ENCODE measurements around the gene EXPH5.
"Not testable (repeated sequence)": the region's sequence is repeated elsewhere in the genome, so short reads cannot be mapped to it uniquely, and the experiment has no call there.

EXPH5 gene

GRCh38 chr11:108593214-108593922 is at the start of gene EXPH5:
Gene EXPH5 (minus strand): TSS chr11:108593768. CDS start chr11:108593536, 232 bp downstream.
- peak; percentile 73 to 82 for DNase-seq

- not testable (repeated sequence) for DNase-seq
Measured at GRCh38 chr11:108641752-108642151, 48.2 kb upstream of the EXPH5 start.

- DNase-seq, result no peak
Measured at GRCh38 chr11:108639146-108639545, 45.6 kb upstream of the EXPH5 start.

- DNase-seq, result no peak
Measured at GRCh38 chr11:108636222-108636621, 42.7 kb upstream of the EXPH5 start.

GRCh38 chr11:108635106-108635505 is 41.5 kb upstream of the EXPH5 start:
- no peak for DNase-seq

GRCh38 chr11:108632041-108632704 is 38.6 kb upstream of the EXPH5 start:
- DNase-seq, result no peak

- no peak for DNase-seq
Measured at GRCh38 chr11:108629274-108629673, 35.7 kb upstream of the EXPH5 start.

GRCh38 chr11:108628812-108629211 is 35.2 kb upstream of the EXPH5 start:
- DNase-seq, result no peak

- DNase-seq, result no peak
Measured at GRCh38 chr11:108628326-108628725, 34.8 kb upstream of the EXPH5 start.

GRCh38 chr11:108624196-108624925 is 30.8 kb upstream of the EXPH5 start:
- no peak for DNase-seq

GRCh38 chr11:108622341-108622740 is 28.8 kb upstream of the EXPH5 start:
- DNase-seq, result no peak

- DNase-seq, result no peak
Measured at GRCh38 chr11:108620958-108621772, 27.6 kb upstream of the EXPH5 start.

GRCh38 chr11:108618529-108618928 is 25.0 kb upstream of the EXPH5 start:
- DNase-seq, result no peak

GRCh38 chr11:108617055-108617454 is 23.5 kb upstream of the EXPH5 start:
- no peak for DNase-seq

GRCh38 chr11:108616549-108616948 is 23.0 kb upstream of the EXPH5 start:
- no peak for DNase-seq

- DNase-seq, result no peak
Measured at GRCh38 chr11:108614086-108614485, 20.5 kb upstream of the EXPH5 start.

GRCh38 chr11:108609682-108610081 is 16.1 kb upstream of the EXPH5 start:
- DNase-seq, result no peak

- DNase-seq, result no peak
Measured at GRCh38 chr11:108608548-108608947, 15.0 kb upstream of the EXPH5 start.

GRCh38 chr11:108606495-108607160 is 13.1 kb upstream of the EXPH5 start:
- no peak for DNase-seq

- DNase-seq, result no peak
Measured at GRCh38 chr11:108606070-108606469, 12.5 kb upstream of the EXPH5 start.

- not testable (repeated sequence) for DNase-seq
Measured at GRCh38 chr11:108602818-108603217, 9.2 kb upstream of the EXPH5 start.

GRCh38 chr11:108601150-108601549 is 7.6 kb upstream of the EXPH5 start:
- no peak for DNase-seq
